NCI-H187 (cell line): ENCODE data around the gene KRTAP1-4.
"Not testable (repeated sequence)": the region's sequence is repeated elsewhere in the genome, so short reads cannot be mapped to it uniquely, and the experiment has no call there.

Experiments
- DNase-seq, 2 experiments: peaks; one replicate each; lab custom pipeline; 2025; lab: John Stamatoyannopoulos, UW

KRTAP1-4 gene

DNA sequence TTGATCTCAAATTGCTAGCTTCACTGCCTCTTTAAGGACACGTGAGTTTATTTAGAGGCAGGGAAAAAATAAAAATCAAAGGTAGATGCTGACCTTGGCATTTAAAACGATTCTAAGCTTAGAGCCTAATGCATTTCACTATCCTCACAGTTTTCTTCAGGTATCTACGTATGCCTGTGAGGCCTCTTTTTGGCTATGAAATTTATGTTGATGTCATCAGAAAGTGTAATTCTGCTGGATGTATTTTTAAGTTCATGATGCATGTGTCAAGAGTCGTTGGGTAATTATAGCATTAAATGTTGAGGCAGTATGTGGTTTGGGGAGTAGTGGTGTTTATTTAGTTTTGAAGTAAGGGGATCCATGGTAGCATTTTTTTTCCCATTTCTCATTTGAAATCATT lies 26.1 kb downstream of the KRTAP1-4 start:
- DNase-seq = no peak

- no peak for DNase-seq
These were observed 27.2 kb downstream of the KRTAP1-4 start for GRCh38 chr17:41002814-41003213.

DNA sequence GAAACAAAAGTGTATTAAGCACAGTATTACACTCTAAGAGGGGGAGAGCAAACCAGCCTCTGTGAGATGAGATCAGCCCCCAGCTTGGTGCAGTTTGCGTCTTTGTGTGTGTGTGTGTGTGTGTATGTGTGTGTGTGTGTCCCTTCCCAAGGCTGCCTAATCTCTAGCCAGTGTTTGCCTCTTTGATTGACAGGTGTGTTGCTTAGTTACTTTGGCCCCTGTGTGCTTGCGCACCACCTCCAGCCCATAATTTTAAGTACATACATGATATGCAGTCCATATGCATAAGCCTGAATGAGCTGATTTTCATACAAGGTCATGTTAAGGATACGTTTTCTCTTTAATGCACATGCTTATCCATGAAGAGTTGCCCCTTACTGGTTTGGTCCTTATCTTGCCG lies 28.2 kb downstream of the KRTAP1-4 start:
- DNase-seq = no peak

GRCh38 chr17:40999563-40999962 lies 30.4 kb downstream of the KRTAP1-4 start, which contains the start of gene KRTAP3-2:
Gene KRTAP3-2 (minus strand): TSS chr17:40999906. CDS start chr17:40999853, 53 bp downstream.
- DNase-seq = not testable (repeated sequence)

DNA sequence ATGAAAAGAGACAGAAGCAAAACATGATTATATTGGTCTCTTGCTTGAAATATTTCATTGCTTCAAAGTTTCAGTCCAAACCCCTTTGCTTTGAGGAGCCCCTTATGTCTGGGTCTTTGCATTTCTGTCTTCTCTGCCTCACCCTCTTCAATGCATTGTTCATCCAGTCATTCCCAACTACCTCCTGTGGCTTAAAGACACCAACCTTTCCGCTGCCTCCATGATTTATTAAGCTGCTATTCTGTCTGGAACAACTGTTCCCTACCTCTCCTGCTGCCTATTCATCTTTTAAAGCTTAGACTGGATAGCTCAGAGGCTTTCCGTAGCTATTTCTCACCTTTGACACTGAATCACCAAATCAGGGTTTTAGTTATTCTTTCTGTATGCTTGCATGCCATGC lies 32.6 kb downstream of the KRTAP1-4 start:
- no peak for DNase-seq

DNA sequence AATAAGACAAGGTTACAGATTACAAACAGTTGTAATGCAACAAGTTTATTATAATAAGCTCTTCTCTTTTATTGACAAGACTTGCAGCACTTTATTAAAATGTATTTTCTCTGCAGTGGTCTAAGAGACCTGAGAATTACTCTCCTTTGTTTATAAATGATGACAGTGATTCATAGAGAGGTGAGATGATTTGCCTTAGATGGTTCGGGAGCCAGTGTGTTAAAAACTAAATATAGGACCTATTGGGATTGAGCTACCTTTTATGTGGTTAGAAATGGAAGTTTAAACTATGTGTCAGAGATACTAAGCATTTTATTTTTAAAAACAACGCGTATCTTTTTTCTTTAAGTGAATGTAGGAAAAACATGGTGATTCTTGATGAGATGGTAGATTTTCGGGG lies 33.2 kb downstream of the KRTAP1-4 start:
- no peak for DNase-seq

GRCh38 chr17:40995116-40995515 lies 34.9 kb downstream of the KRTAP1-4 start:
- DNase-seq = no peak

GRCh38 chr17:40993839-40994238 lies 36.2 kb downstream of the KRTAP1-4 start, which contains the start of gene KRTAP3-3:
Gene KRTAP3-3 (minus strand): TSS chr17:40994164. CDS start chr17:40994097, 67 bp downstream.
- DNase-seq = no peak

DNA sequence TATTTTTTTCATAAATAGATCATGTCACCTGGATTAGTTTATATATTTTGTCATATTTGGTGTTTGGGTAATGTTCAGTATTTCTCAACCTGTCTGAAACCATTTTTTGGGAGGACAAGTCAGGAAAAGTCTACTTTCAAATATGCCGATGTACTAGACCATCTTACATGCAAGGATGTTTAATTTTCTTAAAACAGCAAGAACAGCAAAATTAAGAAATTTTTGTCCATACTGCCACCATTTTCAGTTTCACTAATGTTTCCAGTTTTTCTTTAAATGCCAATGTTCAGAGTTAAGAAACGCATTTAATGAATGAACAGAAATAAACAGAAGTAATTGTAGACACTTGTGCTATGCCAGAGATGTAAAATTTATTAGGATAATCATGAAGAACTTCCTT lies 36.9 kb downstream of the KRTAP1-4 start:
- DNase-seq = no peak

DNA sequence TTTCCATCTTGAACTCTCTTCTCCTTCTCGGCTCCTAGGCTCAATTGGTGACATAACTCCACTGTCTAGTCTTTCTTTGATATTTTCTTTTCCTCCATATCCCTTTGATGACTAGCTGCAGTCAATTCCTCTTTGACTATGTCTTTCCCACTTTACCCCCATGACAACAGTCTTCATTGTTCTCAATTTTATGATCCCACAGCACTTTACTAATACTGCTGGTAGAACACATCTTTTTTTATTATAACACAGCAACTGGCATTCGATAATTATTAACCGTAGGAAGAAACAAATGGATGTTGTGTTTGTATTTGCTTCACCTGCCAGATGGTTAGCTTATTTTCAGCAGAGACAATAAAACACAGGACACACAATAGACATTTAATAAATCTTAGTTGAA lies 37.3 kb downstream of the KRTAP1-4 start:
- no peak for DNase-seq

DNA sequence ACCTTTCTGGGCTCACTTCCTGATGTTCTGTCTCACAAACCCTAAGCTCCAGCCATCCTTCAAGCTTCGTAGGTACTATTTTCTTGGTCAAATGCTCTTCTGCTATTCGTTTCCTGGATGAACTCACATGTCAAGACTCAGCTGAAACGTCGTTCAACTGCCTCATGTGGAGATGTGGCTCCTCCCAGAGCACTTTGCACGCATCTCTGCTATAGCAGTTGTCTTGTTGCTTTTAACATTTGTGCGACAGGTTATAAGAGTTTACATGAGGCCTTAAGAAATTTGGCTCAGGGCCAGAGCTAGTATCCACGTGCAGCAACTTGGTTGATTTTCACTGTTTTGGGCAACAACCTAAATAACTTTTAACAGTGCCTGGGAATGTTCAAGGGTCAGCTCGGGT lies 43.1 kb downstream of the KRTAP1-4 start:
- no peak for DNase-seq

DNA sequence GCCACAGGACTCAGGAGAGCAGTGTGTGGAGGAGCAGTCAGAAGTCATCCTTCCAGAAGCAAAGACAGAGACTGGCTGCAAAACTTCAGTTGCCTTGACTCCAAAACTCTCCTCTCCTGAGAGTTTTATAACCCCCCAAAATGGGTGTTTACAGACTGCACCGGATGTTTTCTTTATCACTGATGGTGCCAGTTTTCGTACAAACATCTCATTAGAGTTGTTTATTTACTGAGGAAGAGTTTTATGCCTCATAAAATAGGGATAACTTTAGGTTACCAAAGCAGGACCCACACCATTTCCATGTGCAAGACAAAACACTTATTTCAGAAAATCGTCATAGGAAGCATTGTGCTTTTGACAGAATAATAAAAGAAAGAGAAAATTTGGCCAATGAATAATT lies 45.8 kb downstream of the KRTAP1-4 start, which contains the start of gene KRT40:
KRT40 (minus strand) TSS at position 101 of the 400 bp plus-strand sequence; CDS start at position 48, 53 bp downstream.
- no peak for DNase-seq

GRCh38 chr17:40981115-40981514 lies 48.9 kb downstream of the KRTAP1-4 start:
- no peak for DNase-seq

GRCh38 chr17:40980596-40980995 lies 49.4 kb downstream of the KRTAP1-4 start:
- no peak for DNase-seq

DNA sequence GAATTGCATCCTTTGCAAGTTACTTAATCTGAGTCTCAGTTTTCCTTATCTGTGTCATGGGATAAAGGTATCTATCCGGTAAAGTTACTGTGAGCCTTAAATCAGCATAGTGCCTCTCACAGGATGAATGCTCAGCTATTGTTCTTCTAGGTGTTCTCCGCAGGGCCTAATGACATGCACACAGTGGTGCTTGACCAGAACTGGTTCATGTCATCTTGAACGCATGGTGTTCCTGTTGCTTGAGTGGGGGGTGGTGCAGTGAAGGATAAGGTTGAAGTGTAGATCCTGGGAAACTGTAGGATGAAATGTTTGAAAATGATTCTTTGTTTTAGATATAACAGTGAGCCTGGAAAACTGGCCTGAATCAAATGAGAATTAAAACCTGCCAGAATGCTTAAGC lies 49.9 kb downstream of the KRTAP1-4 start:
- DNase-seq = no peak
